Limb (tissue), 2 donors: ENCODE results near the gene ZMIZ2.
"Not testable (repeated sequence)": the region's sequence is repeated elsewhere in the genome, so short reads cannot be mapped to it uniquely, and the experiment has no call there.

Experiments
- DNase-seq, 2 donors: peaks; one replicate each; pipeline ENCODE4 v3.0.0-alpha.2; 2016; ENCODE audit errors: extremely low spot score in 2 of 2

The ZMIZ2 gene

DNA sequence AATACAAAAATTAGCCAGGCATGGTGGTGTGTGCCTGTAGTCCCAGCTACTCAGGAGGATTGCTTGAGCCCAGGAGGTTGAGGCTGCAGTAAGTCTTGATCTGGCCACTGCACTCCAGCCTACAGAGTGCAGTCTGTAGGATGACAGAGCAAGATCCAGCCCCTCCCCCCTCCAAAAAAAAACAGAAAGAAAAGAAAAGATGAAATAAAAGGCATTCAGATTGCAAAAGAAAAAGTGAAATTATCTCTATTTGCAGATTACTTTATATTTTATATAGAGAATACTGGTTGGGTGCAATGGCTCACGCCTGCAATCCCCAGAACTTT, 20.7 kb upstream of the ZMIZ2 start:
- DNase-seq = no peak

DNA sequence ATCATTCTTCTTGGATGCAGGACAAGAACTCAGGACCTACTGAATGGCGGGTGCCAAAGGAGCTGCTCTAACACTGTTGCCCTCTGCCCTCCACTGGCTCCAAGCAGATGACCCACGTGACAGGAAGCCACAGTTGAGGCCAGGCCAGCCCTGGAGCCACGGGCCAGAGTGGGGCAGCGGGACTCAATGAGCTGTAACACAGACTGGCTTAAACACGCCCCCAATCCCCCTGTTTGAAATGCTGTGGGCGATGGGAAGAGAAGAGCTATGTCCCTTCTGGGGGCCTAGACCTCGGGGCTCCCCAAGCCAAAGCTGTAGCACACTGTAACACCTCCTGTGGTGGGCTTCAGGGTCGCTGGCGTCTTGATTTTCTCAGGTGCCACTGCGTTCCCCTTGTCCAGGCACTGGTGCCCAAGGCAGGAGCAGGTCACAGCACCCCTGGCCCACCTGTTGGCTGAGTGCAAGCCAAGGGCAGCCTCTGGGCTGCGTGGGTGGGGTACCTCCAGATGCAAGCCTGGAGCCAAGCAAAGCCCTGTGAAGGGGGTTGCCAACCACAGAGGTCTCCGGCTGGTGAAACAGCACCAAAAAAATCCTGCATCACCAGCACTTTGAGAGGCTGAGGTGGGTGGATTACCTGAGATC, 18.6 kb upstream of the ZMIZ2 start:
- DNase-seq = no peak

DNA sequence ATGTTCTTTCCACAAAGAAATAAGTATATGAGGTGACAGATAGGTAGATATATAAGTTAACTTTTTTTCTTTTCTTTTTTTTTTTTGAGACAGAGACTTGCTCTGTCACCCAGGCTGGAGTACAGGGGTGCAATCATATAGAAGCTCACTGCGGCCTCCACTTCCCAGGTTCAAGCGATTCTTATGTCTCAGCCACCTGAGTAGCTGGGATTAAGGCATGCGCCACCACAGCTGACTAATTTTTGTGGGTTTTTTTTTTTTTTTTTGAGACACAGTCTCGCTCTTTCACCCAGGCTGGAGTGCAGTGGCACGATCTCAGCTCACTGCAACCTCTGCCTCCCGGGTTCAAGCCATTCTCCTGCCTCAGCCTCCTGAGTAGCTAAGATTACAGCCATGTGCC, 15.7 kb upstream of the ZMIZ2 start:
- not testable (repeated sequence) for DNase-seq

DNA sequence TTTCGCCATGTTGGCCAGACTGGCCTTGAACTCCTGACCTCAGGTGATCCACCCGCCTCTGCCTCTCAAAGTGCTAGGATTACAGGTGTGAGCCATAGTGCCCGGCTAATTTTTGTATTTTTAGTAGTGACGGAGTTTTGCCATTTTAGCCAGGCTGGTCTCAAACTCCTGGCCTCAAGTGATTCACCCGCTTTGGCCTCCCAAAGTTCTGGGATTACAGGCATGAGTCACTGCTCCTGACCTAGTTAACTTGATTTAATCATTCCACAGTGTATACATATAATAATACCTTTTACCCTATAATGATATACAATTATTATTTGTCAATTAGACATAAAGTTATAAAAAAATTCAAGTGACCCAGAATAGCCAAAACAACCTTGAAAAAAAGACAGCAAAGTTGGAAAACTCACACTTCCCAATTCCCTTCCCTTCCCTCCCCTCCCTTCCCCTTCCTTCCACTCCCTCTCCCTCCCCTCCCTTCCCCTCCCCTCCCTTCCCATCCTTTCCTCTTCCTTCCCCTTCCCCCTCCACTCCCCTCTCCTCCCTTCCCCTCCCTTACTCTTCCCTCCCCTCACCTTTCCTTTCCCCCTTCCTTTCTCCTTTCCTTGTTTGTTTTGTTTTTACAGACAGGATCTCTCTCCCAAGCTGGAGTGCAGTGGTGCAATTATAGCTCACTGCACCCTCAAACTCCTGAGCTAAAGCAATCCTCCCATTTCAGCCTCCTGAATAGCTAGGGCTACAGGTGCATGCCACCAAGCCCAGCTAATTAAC, 14.8 kb upstream of the ZMIZ2 start:
- no peak for DNase-seq

DNA sequence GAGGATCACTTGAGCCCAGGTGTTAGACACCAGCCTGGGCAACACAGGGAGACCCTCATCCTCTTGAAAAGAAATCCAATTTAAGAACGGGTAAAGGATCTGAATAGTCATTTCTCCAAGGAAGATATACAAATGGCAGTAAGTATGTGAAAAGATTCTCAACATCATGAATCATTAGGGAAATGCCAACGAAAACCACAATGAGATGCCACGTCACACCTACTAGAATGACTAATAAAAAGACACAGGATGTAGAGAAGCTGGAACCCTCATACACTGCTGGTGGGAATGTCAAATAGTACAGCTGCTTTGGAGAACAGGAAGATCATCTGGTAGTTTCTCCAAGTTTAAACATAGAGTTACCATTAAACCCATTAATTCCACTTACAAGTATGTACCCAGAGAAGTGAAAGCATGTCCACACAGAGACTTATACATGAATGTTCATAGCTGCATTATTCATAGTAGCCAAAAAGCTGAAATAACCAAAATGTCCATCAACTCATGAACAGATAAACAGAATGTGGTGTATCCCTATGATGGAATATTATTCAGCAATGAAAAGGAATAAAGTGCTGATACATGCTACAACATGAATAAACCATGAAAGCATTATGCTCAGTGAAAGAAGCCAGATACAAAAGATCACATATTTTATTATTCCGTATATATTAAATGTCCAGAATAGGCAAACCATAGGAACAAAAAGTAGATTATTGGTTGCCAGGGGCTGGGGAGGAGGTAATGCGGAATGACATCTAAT, 13.1 kb upstream of the ZMIZ2 start:
- no peak for DNase-seq

DNA sequence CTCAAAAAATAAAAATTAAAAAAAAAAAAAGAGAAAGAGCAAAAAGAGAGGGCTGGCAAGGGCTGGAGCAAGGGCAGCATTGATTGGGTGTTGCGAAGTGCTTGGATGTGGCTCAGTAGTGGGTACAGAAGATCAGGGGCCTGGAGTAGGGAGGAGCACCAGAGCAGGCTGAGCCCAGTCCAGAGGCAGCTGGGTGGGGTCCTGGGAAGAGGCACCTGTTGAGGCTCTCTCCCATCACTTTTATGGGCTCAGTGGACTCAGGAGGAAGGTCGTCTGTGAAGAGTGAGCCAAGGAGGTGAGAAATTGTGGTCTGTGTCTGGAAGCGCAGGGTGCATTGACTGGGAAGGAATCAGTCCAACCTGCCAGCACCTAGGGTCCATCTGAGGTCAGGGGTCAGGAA, 11.8 kb upstream of the ZMIZ2 start:
- DNase-seq = no peak

DNA sequence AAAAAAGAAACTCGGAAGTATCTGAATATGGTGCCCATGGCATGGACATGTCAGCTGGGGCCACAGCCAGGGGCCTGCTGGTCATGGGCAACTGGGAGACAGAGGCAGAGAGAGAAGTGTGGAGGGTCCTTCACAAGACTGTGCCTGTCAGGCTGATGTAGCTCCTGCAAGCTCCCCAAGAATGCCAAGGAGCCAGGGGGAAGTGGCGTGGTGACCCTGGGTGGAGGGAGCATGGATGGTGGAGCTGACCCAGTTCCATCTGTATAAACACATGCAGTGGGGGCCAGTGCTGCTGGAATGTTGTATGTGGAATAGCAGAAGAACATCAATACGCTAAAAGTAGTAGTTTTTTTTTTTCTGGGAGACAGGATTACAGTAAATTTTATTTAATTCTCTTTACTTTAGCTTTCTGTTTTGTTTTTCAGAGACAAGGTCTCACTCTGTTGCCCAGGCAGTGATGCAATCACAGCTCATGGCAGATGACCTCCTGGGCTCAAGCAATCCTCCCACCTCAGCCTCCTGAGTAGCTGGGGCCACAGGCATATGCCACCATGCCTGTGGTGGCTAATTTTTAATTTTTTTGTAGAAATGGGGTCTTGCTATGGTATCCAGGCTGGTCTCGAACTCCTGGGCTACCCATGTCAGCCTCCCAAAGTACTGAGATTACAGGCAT, 10.5 kb upstream of the ZMIZ2 start:
- no peak for DNase-seq

DNA sequence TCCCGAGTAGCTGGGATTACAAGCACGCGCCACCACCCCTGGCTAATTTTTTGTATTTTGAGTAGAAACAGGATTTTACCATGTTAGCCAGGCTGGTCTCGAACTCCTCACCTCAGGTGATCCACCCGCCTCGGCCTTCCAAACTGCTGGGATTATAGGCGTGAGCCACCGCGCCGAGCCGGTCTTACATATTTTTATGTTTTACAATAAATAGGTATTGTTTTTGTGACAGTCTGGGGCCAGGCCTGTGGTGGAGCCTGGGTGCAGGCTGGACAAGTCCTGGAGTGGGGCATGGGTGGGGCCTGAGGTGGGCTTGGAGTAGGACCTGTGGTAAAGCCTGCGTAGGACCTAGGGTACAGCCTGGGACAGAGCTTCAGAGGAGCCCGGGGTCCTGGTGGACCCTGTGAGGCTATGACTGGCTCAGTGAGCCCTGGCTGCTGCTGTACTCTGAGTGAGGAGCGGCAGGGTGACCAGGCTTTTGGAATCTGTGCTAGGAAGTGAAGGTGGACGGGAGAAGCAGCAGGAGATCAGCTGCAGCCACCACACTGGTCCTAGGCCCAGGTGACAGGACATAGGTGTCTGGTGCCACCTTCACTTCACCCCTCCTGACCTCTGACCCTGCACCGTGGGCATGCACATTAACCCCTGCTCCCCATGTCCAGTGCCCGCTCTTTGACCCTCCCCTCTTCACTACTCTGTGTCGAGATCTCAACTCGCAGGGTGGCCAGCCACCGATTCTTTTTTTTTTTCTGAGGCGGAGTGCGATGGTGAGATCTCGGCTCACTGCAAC, 9.6 kb upstream of the ZMIZ2 start:
- no peak for DNase-seq

DNA sequence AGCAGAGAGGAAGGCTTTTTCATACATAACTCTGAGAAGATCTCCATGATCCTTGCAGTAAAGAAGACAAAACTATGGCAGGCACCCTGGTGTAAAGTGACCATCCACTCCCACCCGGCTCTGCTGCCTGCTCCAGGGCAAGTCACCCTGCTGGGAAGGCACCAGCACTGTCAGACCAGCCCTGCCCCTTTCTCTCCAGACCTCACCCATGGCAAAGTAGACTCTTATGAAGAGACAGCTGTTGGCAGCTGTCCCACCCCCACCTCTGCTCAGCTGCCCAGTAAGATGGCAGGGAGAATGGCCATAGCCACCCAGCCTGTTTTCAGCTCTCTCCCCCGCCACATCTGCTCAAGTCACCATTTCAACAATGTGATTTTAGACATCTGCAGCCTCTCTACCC, 8.6 kb upstream of the ZMIZ2 start:
- DNase-seq = no peak

DNA sequence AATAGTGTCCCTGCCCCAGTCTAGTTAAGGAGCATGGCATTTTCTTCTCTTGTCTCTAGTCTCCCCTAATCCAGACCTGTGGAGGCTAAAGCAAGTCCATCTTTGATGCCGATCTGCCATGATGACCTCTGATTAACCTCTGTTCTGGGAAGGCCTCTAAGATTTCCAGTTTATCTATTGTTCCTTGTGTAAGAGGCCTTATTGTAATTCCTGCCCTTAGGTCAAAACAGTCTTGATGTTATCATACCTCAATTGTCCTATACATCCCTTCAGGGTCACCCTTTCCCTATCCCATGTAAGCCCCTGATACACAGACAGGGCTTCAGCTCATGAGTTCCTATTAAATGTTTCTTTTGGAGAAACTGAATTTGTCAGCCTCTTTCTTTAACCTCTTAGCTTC, 4.9 kb upstream of the ZMIZ2 start:
- no peak for DNase-seq

DNA sequence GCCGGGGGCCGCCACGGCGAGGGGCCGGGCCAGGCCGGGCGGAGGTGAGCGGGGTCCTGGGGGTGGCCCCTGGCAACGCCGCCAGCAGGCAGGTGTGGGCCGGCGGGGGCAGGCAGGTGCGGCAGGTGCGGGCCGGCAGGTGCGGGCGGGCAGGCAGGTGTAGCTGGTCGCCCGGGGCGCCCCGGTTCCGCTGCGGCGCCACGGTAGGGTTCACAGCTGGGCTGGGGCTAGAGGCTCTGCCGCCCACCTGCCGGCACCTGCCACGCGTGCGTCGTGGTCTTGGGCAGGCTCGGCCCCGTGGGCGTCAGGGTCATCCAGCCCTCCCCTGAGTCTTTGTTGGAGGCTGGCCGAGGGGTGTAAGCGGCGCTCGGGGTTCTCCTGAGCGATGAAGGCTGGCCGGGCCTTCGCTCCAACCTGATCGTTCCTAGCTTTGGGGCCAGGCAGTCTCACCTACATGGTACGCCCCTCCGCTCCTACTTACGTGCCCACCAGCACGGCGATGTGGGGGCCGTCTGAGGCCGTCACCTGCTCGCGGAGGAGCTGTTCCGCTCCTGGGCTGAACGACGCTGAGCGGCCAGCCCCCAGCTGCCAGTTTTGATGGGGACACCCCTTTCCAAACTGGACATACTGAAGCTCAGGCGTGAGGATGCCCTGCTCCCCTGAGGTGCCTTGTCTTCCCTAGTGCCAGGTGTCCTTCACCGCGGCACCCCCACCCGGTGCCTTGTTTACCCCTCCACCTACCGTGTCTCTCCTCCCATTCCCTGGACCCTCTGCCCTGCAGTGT, 493 bp downstream of the ZMIZ2 start:
- no peak for DNase-seq

DNA sequence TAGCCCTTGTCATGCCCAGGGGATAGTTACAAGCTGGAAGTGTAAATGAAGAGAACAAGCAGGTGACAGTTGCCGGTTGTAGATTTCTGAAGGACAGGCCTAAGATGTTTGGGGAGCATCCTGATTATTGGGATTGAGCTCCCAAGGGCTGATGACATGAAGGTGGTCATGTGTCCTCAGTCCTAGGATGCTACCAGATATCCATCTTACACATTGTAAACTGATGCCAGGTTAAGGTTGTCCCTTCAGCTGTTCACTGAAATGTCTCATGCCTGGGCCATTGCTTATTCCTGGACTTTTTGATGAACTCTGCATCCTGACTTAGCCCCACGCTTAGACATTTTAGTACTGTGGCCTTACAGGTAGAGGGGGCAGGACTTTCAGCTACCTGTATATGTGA, 1.3 kb downstream of the ZMIZ2 start:
- DNase-seq = no peak

DNA sequence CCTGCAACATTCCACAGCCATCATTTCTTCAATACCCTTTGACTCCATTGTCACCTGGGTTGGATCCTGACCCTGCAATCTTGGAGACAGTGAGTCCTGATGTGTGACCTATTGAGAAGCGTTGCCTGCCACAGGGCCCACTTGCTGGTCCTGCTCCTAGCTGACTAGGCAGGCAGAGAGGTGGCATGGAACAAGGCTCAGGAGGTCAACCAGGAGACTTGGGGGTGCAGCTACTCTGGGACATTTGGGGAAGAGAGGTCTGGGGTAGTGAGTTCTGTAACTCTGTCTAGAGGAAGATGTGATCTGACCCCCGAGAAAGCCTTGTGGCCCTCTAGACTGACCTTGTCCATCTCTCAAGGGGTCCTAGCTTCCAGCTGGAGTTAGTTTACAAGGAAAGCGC, 1.8 kb downstream of the ZMIZ2 start:
- no peak for DNase-seq

DNA sequence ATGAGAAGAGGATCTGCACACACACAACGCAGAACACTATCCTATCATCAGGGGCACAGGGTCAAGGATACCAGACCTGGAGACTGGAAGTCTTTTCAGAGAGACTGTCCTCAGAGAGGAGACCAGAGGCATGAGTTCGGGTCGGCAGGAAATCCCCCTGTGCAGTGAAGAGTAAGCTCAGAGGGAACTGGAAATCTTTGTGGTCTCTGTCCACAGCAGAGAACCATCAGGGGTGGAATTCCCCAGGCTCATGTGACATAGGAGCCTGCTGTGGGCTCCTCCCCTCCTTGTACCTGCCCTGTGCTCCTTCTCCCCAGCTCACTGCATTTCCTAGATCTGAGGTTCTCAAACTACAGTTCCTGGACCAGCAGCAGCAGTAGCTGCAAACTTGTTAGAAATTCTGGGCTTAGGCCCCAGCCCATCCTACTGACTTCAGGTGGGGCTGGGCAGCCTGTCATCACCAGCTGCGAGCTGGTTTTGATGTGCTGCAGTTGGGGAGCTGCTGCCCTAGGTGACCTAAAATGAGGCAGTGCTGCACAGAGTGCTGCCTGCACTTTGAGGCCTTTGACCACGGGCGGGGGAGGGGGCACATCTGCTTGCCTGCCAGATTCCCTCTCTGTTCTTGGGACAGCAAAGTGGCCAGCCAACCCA, 2.4 kb downstream of the ZMIZ2 start:
- DNase-seq = no peak

DNA sequence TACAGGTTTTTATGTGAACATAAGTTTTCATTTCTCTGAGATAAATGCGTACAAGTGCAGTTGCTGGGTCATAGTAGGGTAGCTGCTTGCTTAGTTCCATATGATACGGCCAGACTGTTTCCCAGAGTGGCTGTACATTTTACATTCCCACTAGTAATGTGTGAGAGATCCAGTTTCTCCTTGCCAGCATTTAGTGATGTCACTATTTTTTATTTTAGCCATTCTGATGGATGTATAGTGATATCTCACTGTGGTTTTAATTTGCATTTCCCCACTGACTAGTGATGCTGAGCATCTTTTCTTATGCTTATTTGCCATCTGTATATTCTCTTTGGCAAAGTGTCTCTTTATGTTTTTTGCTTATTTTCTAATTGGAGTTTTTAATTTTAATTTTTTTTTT, 4.2 kb downstream of the ZMIZ2 start:
- no peak for DNase-seq

DNA sequence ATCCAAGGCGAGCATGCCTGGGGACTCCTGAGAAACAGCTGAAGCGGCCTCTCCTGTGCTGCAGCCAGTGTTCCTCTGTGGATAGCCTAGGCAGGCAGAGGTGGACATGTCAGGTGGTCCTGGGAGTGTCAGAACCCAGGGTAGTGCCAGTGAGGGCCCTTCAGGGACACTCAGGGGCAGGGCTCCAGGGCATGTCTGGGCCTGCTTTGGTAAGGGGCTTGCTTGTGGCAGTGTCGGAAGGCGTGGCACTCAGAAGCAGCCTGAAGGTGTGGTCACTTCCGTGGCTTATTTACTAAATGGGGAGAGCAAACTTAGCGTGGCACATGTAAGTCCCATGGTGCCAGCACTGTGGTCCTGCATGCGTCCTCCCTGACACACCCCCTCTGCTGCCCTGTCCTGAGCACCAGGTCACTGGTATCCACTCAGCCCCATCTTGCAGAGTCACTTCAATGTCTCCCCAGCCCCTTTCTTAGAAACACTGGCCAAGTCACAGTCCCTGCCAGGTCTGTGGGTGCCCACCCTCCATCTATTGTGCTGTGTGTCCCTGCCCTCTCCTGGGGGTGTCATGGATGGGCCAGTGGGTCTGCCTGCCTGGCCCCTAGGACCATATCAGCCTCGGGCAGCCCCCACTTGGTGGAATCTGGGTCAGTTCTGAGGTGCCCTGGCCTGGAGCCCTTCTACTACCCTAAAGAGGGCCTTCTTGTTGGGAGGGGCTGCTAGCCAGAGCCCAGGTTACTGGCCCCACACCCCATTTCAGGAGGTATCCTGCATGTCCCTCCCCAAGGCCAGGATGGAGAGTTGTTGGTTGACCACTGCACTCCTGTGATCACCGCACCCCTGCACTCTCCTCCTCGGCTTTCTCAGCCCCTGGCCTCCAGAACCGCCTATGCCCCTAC, 6.4 kb downstream of the ZMIZ2 start:
- no peak for DNase-seq

DNA sequence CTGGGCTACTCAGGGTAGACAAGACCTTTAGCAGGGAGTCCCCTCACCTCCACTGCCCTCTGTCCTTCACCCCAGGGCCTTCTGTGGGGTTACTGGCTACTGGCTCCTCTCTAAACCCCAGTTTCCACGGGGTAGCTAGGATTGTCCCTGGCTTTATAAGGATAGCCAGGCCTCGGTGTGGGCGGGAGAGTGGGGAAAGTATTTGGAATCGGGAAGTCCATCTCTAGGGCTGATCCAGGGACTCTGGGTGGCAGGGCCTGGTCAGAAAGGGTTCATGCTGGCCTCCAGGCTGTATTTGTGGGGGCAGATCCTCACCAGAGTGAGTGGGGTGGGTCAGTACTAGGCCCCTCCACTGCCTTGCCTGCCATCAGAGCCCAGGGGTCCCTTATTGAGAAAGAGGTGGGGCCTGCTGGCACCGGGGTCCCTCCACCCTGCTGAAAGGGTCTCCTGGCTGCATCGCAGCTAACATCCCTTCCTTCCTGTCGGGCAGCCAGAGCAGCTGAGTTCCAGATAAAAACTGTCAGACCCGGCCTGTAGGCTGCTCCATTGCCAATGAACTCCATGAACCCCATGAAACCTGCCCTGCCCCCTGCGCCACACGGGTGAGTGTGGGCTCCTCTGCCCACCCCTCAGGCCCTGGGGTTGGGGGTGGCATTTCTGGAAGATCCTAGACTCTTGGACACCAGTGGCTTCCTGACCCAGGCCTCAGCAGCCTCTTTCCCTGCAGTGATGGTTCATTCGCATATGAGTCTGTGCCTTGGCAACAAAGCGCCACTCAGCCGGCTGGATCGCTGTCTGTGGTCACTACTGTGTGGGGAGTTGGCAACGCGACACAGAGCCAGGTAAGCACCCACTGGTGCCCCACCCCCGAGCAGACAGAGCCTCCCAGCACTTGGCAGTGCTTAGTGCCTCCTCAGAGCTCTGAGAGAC, 7.3 kb downstream of the ZMIZ2 start:
- no peak for DNase-seq

DNA sequence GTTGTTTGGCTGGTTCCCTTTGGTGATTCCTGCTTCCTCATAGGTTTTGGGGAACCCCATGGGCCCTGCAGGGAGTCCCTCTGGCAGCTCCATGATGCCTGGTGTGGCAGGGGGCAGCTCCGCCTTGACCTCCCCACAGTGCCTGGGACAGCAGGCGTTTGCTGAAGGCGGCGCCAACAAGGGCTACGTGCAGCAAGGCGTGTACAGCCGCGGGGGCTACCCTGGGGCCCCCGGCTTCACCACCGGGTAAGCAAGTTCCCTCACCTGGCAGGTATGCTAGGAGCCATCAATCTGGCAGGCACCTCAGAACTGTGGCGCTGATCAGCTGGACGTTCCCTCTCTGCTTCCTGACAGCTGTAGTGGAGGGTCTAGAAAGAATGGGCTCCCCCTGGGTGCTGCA, 8.3 kb downstream of the ZMIZ2 start:
- DNase-seq = no peak
